ENCODE measurements around the gene ACYP1. TPM values are rescaled to one million over a fixed set of nuclear protein-coding genes. Genes with fewer than 3 reads are reported as not detected.

ACYP1 gene
- total and polyA plus RNA-seq, 2 of the 13 experiments (the other 11 are each of a cell fraction or from before 2014, with no cell fraction given), result 9.7 to 22.4 TPM

GRCh38 chr14:75050852-75051555 is 12.8 kb downstream of the ACYP1 start, which contains the start of gene MLH3 (continued):
- TF ChIP-seq GPN1 (CRISPR knock-in tag; IDR thresholded peaks at IDR 0.05; ENCODE audit: borderline replicate concordance) (no peak), MAZ (IDR thresholded peaks at IDR 0.05; ENCODE audit: borderline replicate concordance, low read depth, low read length) (no peak), MAZ (CRISPR knock-in tag; IDR thresholded peaks at IDR 0.05; ENCODE audit: low read depth) (peak; percentile 56), ZNF180 (CRISPR knock-in tag; IDR thresholded peaks at IDR 0.05; ENCODE audit: borderline replicate concordance, low read depth) (no peak), ISX (CRISPR knock-in tag; conservative IDR thresholded peaks at IDR 0.05) (0 out of 2 replicates have a peak, but pooled peaks have one; percentile 36), ZFP82 (CRISPR knock-in tag; IDR thresholded peaks at IDR 0.05; ENCODE audit: borderline replicate concordance) (no peak), MYPOP (CRISPR knock-in tag; IDR thresholded peaks at IDR 0.05) (0 out of 2 replicates have a peak, but pooled peaks have one; percentile 39), ZNF317 (CRISPR knock-in tag; IDR thresholded peaks at IDR 0.05) (peak; percentile 61; the same call in 1 of the 2 replicates), ZFAT (CRISPR knock-in tag; conservative IDR thresholded peaks at IDR 0.05) (no peak), PHF5A (CRISPR knock-in tag; IDR thresholded peaks at IDR 0.05; ENCODE audit: low read depth, unreplicated experiment) (no peak), ZNF468 (CRISPR knock-in tag; IDR thresholded peaks at IDR 0.05) (no peak), HIVEP1 (CRISPR knock-in tag; IDR thresholded peaks at IDR 0.05) (no peak), YEATS4 (CRISPR knock-in tag; IDR thresholded peaks at IDR 0.05; ENCODE audit: borderline replicate concordance) (peak; percentile 90), CCDC6 (CRISPR knock-in tag; IDR thresholded peaks at IDR 0.05) (no peak), SMC3 (IDR thresholded peaks at IDR 0.05; ENCODE audit: low read length) (no peak), ATF4 (CRISPR knock-in tag; IDR thresholded peaks at IDR 0.05) (0 out of 4 replicates have a peak, but pooled peaks of 1 of the 2 experiments have one; percentile 25), REXO4 (CRISPR knock-in tag; IDR thresholded peaks at IDR 0.05; ENCODE audit: borderline replicate concordance) (no peak), ZNF781 (CRISPR knock-in tag; IDR thresholded peaks at IDR 0.05; ENCODE audit: borderline replicate concordance, not compliant biosample characterization) (peak; percentile 43)
- TF ChIP-seq, protein P1, sequence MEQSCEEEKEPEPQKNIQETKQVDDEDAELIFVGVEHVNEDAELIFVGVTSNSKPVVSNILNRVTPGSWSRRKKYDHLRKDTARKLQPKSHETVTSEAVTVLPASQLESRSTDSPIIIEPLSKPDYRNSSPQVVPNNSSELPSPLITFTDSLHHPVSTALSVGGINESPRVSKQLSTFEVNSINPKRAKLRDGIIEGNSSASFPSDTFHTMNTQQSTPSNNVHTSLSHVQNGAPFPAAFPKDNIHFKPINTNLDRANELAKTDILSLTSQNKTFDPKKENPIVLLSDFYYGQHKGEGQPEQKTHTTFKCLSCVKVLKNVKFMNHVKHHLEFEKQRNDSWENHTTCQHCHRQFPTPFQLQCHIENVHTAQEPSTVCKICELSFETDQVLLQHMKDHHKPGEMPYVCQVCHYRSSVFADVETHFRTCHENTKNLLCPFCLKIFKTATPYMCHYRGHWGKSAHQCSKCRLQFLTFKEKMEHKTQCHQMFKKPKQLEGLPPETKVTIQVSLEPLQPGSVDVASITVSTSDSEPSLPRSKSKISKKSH (CRISPR knock-in tag; IDR thresholded peaks at IDR 0.05; ENCODE audit: borderline replicate concordance), result peak; percentile 52; the same call in 1 of the 2 replicates
- TF ChIP-seq, protein P2, sequence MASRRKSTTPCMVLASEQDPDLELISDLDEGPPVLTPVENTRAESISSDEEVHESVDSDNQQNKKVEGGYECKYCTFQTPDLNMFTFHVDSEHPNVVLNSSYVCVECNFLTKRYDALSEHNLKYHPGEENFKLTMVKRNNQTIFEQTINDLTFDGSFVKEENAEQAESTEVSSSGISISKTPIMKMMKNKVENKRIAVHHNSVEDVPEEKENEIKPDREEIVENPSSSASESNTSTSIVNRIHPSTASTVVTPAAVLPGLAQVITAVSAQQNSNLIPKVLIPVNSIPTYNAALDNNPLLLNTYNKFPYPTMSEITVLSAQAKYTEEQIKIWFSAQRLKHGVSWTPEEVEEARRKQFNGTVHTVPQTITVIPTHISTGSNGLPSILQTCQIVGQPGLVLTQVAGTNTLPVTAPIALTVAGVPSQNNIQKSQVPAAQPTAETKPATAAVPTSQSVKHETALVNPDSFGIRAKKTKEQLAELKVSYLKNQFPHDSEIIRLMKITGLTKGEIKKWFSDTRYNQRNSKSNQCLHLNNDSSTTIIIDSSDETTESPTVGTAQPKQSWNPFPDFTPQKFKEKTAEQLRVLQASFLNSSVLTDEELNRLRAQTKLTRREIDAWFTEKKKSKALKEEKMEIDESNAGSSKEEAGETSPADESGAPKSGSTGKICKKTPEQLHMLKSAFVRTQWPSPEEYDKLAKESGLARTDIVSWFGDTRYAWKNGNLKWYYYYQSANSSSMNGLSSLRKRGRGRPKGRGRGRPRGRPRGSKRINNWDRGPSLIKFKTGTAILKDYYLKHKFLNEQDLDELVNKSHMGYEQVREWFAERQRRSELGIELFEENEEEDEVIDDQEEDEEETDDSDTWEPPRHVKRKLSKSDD (CRISPR knock-in tag; IDR thresholded peaks at IDR 0.05; ENCODE audit: low read depth), result no peak
- TF ChIP-seq, protein P3, sequence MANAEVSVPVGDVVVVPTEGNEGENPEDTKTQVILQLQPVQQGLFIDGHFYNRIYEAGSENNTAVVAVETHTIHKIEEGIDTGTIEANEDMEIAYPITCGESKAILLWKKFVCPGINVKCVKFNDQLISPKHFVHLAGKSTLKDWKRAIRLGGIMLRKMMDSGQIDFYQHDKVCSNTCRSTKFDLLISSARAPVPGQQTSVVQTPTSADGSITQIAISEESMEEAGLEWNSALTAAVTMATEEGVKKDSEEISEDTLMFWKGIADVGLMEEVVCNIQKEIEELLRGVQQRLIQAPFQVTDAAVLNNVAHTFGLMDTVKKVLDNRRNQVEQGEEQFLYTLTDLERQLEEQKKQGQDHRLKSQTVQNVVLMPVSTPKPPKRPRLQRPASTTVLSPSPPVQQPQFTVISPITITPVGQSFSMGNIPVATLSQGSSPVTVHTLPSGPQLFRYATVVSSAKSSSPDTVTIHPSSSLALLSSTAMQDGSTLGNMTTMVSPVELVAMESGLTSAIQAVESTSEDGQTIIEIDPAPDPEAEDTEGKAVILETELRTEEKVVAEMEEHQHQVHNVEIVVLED (CRISPR knock-in tag; IDR thresholded peaks at IDR 0.05; ENCODE audit: borderline replicate concordance), result no peak

All from HepG2 (cell line).